ENCODE results near the gene KLHL6.
"Not testable (repeated sequence)": the region's sequence is repeated elsewhere in the genome, so short reads cannot be mapped to it uniquely, and the experiment has no call there.

Gene KLHL6

DNA sequence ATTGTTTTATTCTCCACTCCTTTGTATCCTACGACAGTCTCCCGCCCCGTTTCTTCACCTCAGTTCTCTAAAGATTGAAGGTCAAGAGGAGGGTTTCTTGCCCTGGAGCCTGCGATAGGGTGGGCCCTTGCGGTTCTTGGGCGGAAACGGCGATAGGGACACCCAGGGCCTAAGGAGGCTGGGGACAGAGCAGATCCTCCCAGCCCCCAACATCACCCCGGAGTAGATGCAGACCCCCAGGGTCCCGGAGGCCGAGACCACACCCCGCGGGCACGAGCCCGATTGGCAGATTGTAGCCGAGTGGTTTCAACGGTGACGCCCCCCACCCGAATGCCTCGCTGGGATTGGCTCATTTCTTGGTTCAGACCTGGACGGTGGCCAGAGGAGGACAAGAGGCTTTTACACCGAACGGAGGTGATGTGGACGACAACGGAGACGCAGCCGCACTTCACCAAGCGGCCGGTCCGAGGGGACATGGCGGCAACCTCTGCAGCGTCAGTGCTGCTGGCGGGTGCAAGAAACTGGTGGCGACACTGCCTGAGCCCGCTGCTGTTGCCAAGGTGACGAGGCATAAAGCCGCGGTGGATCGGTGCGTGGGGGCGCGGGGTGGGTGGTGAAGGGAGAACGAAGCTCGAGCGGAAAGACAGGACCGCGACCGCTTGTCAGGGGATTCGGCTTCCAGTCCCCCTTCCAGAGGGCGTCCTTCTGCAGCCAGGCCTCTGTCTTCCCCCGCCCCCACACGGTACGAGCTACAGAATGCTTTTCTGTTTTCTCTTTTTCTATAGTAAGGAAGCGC is 108.1 kb downstream of the KLHL6 start:
- peak; percentile 32 for DNase-seq (ENCODE audit: low read depth)

DNA sequence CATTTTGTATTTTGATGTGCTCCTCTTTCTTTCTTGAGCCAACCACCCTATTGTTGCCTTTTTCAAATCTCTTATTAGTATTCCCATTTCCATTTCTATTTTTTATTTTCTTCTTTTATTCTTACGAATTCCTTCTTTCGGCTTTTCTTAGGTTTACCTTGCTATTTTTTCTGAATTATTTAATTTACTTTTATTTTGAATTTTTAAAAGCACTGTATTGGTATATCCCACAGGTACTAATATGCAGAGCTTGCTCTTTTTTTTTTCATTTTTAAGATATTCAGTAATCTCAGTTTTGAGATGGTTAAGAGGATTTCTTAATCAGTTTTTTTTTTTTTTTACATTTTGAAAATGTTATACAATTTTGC is 108.7 kb downstream of the KLHL6 start:
- DNase-seq (ENCODE audit: low read depth), result no peak

DNA sequence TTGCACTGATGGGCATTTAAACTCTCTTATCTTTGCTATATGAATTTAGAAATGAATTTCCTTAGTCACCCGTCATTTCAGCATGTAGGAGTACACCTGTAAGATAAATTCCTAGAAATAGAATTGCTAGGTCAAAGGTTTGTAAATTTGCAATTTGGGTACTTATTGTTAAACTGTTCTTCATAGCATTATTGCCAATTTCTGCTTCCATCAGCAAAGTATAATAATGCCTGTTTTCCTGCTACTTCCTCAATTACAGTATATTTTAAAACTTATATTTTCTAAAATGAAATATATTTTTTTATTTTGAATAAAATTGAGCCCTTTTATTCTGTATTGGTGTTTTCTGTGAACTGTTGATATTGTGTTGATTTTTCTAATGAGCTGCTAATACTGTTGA is 110.8 kb downstream of the KLHL6 start:
- DNase-seq (ENCODE audit: low read depth), result no peak

DNA sequence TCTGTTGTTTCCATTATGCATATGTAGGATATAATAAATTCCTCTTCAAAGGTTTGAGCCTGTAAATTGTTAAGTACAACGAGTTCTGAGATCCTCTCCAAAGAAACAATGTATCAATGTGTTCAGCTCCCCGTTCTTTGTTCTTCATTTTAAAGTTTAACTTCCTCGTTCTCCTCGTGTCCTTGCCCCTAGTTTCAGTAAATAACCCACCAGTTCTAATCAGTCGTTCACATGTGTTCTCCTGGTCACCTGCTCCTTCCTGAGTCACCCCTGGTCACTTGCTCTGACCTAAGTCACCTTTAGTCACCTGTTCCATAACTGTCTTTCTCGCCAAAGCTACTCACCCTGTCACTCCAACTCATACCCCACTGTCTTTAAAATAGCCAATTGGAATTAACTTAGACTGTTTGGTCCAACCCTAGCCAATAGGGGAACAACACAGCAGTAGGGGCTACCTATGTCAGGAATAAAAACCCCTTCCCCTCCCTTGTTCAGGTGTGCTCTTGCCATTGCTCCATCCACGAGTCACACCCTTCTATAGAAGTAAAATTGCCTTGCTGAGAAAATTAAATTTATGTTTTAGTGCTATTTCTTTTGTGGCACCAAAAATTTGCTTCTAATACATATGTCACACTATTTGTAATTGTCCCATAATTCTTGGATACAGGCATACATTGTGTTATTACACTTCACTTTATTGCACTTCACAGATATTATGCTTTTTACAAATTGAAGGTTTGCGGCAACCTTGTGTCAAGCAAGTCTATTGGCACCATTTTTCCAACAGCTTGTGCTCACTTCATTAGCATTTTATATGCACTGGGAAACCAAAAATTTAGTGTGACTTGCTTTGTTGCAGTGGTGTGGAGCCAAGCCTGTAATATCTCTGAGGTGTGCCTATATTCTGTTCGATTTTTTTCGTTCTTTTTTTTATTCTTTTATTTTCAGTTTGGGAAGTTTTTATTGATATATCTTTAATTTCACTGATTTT is 111.8 kb downstream of the KLHL6 start:
- no peak for DNase-seq (ENCODE audit: low read depth)

DNA sequence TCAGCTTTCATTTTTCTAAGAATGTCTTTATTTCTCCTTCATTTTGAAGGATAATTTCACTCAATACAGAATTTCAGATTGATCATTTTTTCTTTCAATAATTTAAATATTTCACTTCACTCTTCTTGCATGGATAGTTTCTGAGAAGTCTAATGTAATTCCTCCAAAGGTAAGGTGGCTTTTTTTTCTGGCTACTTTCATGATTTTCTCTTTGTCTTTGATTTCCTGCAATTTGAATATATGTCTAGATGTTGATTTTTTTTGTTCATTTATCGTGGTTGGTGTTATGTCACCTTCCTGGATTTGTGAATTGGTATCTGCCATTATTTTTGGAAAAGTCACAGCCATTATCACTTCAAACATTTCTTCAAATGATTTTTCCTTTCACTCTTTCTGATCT is 112.5 kb downstream of the KLHL6 start:
- no peak for DNase-seq (ENCODE audit: low read depth)

DNA sequence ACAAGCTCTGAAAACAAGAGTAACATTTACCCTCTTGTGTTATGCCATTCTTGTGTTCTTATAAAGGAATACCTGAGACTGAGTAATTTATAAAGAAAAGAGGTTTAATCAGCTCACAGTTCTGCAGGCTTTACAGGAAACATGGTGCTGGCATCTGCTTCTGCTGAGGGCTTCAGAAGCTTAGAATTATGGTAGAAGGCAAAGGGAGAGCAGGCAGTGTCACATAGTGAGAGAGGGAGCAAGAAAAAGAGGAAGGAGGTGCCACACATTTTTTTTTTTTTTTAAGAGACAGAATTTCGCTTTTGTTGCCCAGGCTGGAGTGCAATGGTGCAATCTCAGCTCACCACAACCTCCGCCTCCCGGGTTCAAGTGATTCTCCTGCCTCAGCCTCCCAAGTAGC is 115.0 kb downstream of the KLHL6 start:
- not testable (repeated sequence) for DNase-seq (ENCODE audit: low read depth)

DNA sequence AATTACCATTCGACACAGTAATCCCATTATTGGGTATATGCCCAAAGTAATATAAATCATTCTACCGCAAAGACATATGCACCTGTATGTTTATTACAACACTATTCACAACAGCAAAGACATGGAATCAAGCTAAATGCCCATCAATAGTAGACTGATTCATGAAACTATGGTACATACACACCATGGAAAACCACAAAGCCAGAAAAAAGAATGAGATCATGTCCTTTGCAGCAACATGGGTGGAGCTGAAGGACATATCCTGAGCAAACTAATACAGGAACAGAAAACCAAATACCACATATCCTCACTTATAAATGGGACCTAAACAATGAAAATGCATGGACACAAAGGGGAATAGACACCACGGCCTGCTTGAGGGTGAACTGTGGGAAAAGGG is 116.0 kb downstream of the KLHL6 start:
- DNase-seq (ENCODE audit: low read depth), result no peak

DNA sequence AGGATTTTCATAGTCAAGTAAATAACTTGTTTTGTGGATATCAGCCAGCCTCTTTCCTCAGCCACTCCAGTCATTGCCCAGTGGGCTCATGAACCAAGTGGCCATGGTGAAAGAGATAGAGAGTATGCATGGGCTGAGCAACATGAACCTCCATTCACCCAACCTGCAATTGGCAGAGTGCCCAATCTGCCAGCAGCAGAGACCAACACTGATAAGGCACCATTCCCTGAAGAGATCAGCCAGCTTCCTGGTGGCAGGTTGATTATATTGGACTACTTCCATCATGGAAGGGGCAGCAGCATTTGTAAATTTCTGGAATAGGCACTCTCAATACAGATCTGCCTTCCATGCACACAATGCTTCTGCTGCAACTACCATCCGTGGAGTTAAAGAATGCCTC is 116.8 kb downstream of the KLHL6 start:
- DNase-seq (ENCODE audit: low read depth), result no peak

DNA sequence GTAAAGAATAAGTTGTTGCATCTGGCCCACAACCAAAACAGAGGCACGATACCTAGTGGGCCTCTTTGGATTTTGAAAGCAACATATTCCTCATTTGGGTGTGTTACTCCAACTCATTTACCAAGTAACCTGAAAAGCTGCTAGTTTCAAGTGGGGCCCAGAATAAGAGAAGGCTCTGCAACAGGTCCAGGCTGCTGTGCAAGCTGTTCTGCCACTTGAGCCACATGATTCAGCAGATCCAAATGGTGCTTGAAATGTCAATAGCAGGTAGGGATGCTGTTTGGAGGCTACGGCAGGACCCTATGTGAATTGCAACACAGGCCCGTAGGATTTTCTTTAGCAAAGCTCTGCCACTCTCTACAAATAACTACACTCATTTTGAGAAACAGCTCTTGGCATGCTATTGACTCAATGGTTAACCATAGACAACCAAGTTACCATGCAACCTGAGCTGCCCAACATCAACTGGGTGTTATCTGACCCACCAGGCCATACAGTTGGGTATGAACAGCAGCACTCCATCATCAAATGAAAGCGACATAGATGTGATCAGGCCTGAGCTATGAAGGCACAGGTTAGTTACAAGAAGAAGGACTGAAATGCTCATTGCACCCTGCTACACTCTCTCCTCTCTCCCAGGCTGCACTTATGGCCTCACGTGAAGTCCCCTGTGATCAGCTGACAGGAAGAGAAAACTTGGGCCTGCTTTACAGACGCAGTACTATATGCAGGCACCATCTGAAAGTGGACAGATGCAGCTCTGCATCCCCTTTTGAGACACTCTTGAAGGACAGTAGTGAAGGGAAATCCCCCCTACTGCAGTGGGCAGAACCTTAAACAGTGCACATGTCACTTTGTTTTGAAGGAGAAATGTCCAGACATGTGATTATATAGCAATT is 117.6 kb downstream of the KLHL6 start:
- DNase-seq (ENCODE audit: low read depth), result no peak
